GM06990 (cell line): ENCODE data around the gene TMEM244.
"Not testable (repeated sequence)": the region's sequence is repeated elsewhere in the genome, so short reads cannot be mapped to it uniquely, and the experiment has no call there.

Experiments
- DNase-seq: peaks from one replicate; pipeline ENCODE4 v3.0.0-alpha.2; 2011; ENCODE audit not compliant: insufficient read length; ENCODE audit errors: extremely low read depth
- H3K27me3 ChIP-seq: replicated peaks from 2 replicates; pipeline ENCODE4 v1.6.0; 2011; ENCODE audit warnings: low read length; ENCODE audit not compliant: control insufficient read depth, insufficient read depth
- H3K36me3 ChIP-seq: 2 replicates; pipeline ENCODE4 v1.5.1; 2011; ENCODE audit warnings: low read length; ENCODE audit not compliant: control insufficient read depth, insufficient read depth
- H3K4me3 ChIP-seq: replicated peaks from 2 replicates; pipeline ENCODE4 v1.5.1; 2011; ENCODE audit warnings: low read depth, mild to moderate bottlenecking, control low read depth, low read length
- TF ChIP-seq, protein P1 (sequence below): IDR thresholded peaks from 2 replicates; pipeline ENCODE4 v1.5.1; 2011; ENCODE audit warnings: low read length, control low read depth, mild to moderate bottlenecking, inconsistent platforms; ENCODE audit not compliant: insufficient read depth, poor library complexity, severe bottlenecking

TMEM244 gene

DNA sequence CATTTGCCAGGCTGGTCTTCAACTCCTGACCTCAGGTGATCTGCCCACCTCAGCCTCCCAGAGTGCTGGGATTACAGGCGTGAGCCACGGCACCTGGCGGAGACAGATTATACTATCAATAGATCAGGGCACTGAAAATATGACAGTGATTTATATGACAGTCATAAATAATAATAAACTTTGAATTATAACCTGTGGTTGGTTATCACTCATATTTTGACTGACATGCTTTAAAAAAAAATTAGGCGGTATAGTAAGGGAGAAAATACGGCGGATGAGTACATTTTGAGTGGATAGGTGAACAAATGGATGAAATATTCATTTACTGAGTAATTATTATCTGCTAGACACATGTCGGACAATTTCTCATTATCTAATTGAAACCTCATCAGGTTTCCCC, 28.8 kb downstream of the TMEM244 start:
- TF ChIP-seq, protein P1, sequence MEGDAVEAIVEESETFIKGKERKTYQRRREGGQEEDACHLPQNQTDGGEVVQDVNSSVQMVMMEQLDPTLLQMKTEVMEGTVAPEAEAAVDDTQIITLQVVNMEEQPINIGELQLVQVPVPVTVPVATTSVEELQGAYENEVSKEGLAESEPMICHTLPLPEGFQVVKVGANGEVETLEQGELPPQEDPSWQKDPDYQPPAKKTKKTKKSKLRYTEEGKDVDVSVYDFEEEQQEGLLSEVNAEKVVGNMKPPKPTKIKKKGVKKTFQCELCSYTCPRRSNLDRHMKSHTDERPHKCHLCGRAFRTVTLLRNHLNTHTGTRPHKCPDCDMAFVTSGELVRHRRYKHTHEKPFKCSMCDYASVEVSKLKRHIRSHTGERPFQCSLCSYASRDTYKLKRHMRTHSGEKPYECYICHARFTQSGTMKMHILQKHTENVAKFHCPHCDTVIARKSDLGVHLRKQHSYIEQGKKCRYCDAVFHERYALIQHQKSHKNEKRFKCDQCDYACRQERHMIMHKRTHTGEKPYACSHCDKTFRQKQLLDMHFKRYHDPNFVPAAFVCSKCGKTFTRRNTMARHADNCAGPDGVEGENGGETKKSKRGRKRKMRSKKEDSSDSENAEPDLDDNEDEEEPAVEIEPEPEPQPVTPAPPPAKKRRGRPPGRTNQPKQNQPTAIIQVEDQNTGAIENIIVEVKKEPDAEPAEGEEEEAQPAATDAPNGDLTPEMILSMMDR, result no peak
- H3K27me3 ChIP-seq, result no peaks in the 10 kb centered on the region
- no peak for DNase-seq
- H3K36me3 ChIP-seq, result no peaks in the 10 kb centered on the region
- H3K4me3 ChIP-seq, result no peak overlapping the region

DNA sequence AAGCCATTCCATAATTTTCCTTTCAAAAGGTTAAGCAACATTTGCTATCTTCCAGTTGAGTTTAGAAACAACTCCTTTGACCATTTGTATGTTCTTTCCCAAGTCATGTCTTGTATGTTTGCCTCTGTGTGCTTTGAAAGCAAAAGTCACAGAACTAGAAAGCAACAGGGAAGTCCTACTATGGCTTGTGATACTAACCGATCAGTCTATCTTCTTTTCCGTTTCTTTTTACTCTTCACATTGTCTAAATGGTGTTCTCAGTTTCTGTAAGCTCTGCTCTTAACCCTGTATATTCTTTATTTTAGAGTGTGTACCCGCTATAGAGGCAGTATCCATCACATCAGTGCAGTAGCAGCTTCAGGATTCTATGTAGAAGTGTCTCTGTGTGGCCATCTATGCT, 32.9 kb downstream of the TMEM244 start:
- no peak for DNase-seq
- TF ChIP-seq, protein P1, result no peak
- no peaks in the 10 kb centered on the region for H3K27me3 ChIP-seq
- H3K4me3 ChIP-seq, result no peak overlapping the region
- H3K36me3 ChIP-seq, result no peaks in the 10 kb centered on the region

DNA sequence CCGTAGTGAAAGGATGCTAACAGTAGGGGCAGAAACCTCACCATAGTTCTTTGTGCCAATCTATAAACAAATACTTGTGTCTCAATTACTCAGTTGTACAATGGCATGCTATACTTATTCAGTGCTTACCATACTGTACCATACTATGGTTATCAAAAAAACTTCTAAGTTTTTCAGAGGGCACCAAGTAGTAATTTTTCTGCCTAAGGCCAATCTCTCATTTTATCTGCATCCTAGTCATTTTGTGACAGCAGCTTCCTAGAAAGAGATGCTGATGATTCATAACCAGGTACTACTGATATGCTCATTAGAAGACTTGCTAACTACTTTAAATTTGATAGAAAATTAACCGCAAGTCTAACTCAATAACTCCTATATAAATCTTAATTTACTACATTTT, 42.9 kb downstream of the TMEM244 start:
- H3K27me3 ChIP-seq, result no peaks in the 10 kb centered on the region
- DNase-seq, result no peak
- no peaks in the 10 kb centered on the region for H3K36me3 ChIP-seq
- TF ChIP-seq, protein P1, result no peak
- no peak overlapping the region for H3K4me3 ChIP-seq

DNA sequence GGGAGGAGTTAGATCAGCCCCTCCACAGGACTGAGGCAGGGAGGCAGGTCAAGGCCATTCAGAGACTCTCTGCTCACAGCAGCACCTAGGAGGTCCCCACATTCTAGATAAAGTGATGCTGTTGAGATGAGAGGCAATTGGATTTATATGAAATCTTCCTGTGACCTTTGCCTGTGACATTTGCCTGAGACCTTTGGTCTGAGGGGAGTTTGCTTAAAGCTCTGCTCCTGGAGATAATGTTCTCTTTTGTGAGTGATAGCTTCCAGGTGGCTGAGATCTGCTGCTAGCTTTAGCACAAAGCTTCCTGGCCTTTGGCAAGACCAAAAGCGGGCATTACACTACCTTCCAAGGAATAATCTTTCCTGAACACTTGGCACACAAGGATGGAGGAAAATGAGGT, 43.3 kb downstream of the TMEM244 start:
- no peaks in the 10 kb centered on the region for H3K36me3 ChIP-seq
- no peaks in the 10 kb centered on the region for H3K27me3 ChIP-seq
- H3K4me3 ChIP-seq, result no peak overlapping the region
- no peak for DNase-seq
- TF ChIP-seq, protein P1, result no peak

DNA sequence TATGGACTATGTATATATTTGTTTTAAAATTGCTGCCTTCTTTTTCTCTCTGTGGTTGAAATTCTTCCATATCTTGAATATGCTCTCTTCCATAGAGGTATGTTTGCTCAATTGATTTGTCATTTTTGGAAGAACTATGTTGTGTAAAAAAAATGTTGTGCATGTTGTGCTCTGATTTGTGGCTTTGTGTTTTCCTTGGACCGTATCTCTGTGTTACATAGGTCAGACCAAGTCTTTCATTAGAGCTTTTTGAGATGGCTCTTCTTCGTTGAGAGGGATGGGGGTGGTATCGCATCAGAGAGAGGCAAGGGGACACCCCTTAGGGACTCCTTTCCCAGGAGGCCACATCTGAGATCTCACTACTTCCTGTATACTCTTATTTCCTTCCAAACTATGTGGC, 43.8 kb downstream of the TMEM244 start:
- Histone ChIP-seq H3K36me3 (no peaks in the 10 kb centered on the region), H3K27me3 (no peaks in the 10 kb centered on the region), H3K4me3 (no peak overlapping the region)
- TF ChIP-seq, protein P1, result no peak
- DNase-seq, result no peak

DNA sequence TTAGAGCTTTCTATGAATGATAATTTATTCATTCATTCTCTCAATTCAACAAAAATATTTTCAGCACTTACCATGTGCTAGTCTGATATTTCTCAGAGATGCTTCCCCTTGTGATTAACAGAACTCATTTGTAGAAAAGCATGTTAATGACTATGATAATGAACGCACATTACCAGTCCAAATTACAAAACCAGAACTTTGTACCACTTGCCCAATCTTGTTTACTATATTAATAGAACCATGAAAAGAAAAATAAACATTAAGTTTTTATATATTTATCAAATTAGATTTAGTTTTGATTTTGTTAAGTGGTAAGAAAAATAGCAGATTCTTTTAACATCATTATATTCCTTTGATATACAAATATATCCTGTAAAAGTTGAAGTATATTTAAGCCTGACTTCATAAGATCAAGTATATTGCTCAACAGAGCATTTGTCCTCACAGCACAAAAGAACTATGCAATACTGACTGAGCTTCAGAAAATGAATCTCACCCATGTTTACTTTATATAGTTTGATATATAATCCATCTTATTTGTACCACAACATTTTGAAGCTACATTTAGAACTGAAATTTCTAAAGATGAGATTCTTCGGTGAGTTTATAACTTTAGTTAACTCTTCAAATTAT, 48.9 kb downstream of the TMEM244 start:
- DNase-seq, result no peak
- H3K27me3 ChIP-seq, result no peaks in the 10 kb centered on the region
- H3K4me3 ChIP-seq, result no peak overlapping the region

DNA sequence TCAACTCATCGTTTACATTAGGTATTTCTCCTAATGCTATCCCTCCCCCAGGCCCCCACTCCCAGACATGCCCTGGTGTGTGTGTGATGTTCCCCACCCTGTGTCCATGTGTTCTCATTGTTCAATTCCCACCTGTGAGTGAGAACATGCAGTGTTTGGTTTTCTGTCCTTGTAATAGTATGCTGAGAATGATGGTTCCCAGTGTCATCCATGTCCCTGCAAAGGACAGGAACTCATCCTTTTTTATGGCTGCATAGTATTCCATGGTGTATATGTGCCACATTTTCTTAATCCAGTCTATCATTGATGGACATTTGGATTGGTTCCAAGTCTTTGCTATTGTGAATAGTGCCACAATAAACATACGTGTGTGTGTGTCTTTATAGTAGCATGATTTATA, 54.0 kb downstream of the TMEM244 start:
- not testable (repeated sequence) for DNase-seq, H3K36me3 ChIP-seq, H3K4me3 ChIP-seq, H3K27me3 ChIP-seq

More for the DNA sequence above, 48.9 kb downstream of the TMEM244 start:
- H3K36me3 ChIP-seq, result no peaks in the 10 kb centered on the region
- TF ChIP-seq, protein P1, result no peak

DNA sequence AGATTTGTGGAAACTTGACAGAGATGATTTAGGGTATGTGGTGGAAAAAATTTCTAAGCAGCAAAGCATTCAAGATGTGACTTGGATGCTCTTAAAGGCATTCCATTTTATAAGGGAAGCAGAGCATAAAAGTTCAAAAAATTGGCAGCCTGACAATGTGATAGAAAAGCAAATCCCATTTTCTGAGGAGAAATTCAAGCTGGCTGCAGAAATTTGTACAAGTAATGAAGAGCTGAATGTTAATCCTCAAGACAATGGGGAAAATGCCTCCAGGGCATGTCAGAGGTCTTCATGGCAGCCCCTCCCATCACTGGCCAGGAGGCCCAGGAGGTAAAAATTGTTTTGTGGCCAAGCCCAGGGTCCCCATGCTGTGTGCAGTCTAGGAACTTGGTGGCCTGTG, 58.2 kb downstream of the TMEM244 start:
- not testable (repeated sequence) for H3K27me3 ChIP-seq, H3K4me3 ChIP-seq, DNase-seq, H3K36me3 ChIP-seq
